Stomach smooth muscle (tissue), 2 donors: ENCODE data around the gene TERB2.
"Not testable (repeated sequence)": the region's sequence is repeated elsewhere in the genome, so short reads cannot be mapped to it uniquely, and the experiment has no call there.

Experiments used
- H3K27ac ChIP-seq: one replicate; pipeline ENCODE4 v1.7.0; 2013; ENCODE audit warnings: mild to moderate bottlenecking, low read length, inconsistent platforms
- H3K27me3 ChIP-seq, 2 donors: one replicate each; pipeline ENCODE4 v1.7.0; 2013; ENCODE audit warnings: low read length in 2 of 2; ENCODE audit not compliant: insufficient read depth in 2 of 2, control insufficient read depth in 1 of 2
- H3K36me3 ChIP-seq, 2 donors: one replicate each; pipeline ENCODE4 v1.7.0; 2013; ENCODE audit warnings: low read length in 2 of 2; ENCODE audit not compliant: control insufficient read depth in 2 of 2, insufficient read depth in 2 of 2
- H3K4me1 ChIP-seq: one replicate; pipeline ENCODE4 v1.7.0; 2013; ENCODE audit warnings: low read length; ENCODE audit not compliant: control insufficient read depth, insufficient read depth
- H3K4me3 ChIP-seq, 2 donors: one replicate each; pipeline ENCODE4 v1.7.0; 2013; ENCODE audit warnings: low read length in 2 of 2
- H3K9ac ChIP-seq, 2 donors: one replicate each; pipeline ENCODE4 v1.7.0; 2013; ENCODE audit warnings: low read length in 2 of 2, mild to moderate bottlenecking in 1 of 2
- H3K9me3 ChIP-seq, 2 donors: one replicate each; pipeline ENCODE4 v1.7.0; 2013; ENCODE audit warnings: low read length in 2 of 2; ENCODE audit not compliant: control insufficient read depth in 2 of 2
- donor health status: healthy.
- donor health status: Pancreatic carcinoma.

The TERB2 gene

DNA sequence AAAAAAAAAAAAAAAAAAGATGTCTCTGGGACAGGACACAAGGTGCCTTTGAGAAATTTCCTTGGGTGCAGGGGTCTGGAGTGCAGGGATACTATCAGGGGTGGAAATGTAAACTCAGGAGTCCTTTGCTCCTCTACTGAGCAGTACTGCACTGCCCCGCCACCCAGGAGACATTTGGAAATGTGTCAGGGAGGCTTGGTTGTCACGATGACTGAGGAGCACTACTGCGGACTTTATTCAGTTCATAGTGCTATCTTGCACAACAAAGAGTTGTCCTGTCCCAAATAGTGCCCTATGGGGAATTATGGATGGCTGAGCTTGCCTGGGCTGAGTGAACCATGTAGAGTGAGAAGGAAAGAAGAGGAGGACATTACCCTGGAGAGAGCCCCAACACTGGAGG is 69.1 kb downstream of the TERB2 start:
- not testable (repeated sequence) for H3K27me3 ChIP-seq, H3K4me3 ChIP-seq, H3K9ac ChIP-seq, H3K27ac ChIP-seq, H3K9me3 ChIP-seq, H3K36me3 ChIP-seq
- H3K4me1 ChIP-seq: peaks cover 16% of the 10 kb centered on the region

DNA sequence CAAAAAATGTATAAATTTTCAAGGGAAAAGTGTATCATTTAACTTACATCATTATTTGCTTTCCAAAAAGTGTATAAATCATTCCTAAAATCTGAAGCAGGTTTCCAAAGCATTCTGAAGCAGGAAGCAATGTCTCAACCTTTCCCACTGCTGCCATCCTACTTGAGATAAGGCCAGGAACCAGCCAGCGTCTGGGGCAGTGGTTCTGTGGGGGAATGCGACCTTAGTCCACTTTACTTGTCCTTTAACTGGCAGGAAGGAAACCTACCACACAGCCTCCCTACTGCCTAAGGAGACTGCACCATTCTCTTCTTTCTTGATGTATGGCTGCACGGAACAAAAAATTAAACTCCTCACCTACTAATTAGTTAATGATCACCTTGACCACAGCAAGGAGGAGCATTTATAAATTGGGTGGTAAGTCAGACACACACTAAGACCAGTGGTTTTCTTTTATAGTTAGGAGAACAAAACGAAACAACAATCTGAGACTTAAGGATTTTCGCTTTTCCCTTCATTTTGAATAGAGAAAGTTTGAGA is 70.2 kb downstream of the TERB2 start:
- H3K27me3 ChIP-seq: no peaks in the 10 kb centered on the region
- H3K4me3 ChIP-seq: no peak overlapping the region
- H3K4me1 ChIP-seq: peaks cover 16% of the 10 kb centered on the region
- no peak overlapping the region for H3K27ac ChIP-seq
- peaks cover 0 to 2% of the 10 kb centered on the region in 2 donors for H3K36me3 ChIP-seq
- no peaks in the 10 kb centered on the region for H3K9me3 ChIP-seq
- no peak overlapping the region for H3K9ac ChIP-seq

DNA sequence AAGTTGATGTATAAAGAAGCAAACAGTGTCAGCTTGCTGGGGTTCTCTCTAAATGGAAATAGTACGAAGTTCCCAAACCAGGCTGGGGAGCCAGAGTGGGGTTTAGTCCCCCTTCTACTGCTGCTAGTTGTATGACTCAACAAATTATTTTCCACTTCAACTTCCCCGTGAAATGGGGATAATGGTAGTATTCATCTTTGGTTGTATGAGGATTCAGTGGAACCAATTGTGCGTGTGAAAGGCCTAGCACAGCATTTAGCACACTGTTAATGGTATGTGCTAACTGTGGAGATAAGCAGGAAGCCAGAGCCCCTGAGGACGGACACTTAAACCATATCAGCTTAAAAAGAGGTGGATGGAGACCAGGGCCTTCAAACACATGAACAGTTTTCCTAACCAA is 70.7 kb downstream of the TERB2 start:
- Histone ChIP-seq H3K4me3 (no peak overlapping the region), H3K27me3 (no peaks in the 10 kb centered on the region), H3K4me1 (peaks cover 15% of the 10 kb centered on the region), H3K27ac (no peak overlapping the region), H3K9me3 (no peaks in the 10 kb centered on the region), H3K36me3 (peaks cover 0 to 2% of the 10 kb centered on the region in 2 donors), H3K9ac (no peak overlapping the region)
